NCI-H1048 (cell line): ENCODE measurements around the gene CACHD1.

Source experiments
- DNase-seq: peaks from one replicate; lab custom pipeline; 2025; lab: John Stamatoyannopoulos, UW

CACHD1 gene

DNA sequence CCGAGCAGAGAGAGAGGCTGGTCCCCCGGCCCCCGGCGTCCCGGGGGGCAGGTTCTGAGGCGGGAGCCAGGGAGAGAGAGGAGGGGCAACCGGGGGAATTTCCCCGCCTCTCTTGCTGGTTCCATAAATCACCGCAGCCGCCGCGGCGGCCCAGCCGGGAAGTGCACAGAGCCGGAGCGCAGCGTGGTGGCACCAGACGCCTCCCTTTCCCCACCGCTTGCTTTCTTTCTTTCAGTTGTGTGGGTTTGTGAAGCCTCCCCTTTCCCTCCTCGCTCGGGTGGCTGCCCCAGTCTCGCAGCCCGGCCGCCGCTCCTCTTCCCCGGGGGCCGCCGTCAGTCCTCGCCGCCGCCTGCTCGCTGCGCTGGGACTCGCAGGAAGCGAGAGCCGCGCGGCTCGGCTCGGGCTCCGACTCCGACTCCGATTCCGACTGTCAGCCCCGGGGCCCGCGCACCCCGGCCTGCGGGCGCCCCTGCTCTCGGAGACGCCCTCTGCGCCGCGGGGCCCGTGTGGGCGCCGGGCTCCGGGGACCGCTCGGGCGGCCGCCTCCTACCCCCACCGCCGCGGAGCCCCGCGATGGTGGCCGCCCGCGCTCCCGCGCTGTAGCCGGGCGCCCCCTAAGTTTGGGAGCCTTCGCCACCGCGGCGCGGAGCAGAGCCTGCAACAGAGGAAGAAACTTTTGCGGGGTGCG lies at the start of gene CACHD1:
Gene CACHD1, plus strand, starts transcription at position 153 of the 688 bp plus-strand sequence. CDS start 616 bp downstream, outside the sequence.
- DNase-seq: peak; percentile 47

DNA sequence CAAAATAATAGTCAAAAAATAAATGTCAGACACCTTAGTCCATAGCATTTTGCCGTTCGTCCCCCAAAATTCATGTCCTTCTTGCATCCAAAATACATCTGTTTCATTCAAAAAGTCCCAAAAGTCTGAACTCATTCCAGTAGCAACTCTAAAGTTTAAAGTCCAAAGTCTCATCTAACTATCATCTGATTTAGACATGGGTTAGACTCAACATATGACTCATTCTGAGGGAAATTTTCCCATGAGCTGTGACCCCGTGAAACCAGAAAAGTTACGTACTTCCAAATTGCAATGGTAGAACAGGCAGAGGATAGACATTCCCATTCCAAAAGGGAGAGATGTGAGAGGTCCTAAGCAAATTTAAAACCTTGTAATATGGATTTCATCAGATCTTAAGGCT lies 48.6 kb upstream of the CACHD1 start:
- DNase-seq: no peak

DNA sequence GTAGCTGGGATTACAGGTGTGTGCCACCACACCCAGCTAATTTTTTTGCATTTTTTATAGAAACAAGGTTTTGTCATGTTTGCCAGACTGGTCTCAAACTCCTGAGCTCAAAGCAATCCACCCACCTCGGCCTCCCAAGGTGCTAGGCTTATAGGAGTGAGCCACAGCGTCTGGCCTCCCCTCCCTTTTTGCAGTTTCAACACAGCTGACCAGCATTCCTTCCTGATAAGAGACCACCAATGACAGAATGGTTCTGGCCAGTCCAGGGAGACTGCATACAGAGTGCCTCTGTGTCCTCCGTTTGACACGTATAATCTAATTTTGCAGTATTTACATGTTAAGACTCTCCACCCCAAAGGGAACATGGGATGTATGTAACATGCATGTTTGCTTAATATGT lies 46.4 kb upstream of the CACHD1 start:
- DNase-seq: no peak

DNA sequence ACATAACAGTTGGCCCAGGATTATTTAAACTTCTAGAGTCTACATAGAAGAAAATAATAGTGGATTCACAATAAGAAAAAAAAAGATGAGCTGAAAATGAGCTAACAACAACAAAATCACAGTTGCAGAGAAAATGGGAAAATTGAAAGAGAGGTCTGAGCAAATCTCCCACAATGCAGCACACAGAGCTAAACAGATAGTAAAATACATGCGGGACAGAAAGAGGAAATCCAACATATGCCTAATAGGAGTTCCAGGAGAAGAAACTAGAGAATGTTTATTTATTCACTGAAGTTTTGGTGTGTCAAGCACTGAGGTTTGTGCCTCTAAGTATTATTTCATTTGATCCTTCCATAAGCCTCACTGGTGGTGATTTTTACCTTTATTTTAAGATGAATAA lies 45.5 kb upstream of the CACHD1 start:
- no peak for DNase-seq

DNA sequence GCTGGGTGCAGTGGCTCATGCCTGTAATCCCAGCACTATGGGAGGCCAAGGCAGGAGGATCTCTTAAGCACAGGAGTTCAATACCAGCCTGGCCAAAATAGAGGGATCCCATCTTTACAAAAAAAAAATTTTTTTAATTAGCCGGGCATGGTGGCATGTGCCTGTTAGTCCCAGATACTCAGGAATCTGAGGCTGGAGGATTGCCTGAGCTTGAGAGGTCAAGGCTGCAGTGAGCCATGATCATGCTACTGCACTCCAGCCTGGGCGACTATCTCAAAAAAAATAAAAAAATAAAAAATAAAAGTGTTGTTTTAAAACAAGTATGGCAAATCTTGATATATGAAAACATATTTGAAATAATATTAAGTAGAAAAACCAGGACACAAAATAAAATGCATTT lies 44.4 kb upstream of the CACHD1 start:
- no peak for DNase-seq

DNA sequence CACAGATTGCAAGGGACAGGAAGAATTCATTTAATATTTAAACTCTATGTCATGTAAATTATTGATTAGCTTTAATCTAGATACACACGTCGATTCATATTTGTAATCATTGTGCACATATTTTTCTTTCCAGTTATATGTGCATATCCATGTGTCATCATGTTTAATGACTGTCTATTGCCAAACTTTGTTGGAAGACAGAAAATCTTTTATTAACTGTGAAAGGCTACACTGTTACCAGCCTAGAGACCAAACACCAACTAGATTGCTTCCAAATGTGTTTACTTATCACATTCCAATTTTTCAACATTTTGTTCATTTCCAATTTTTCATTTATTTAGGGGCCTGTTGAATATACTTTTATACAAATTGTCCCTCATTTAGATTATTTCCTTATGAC lies 43.2 kb upstream of the CACHD1 start:
- DNase-seq: no peak

DNA sequence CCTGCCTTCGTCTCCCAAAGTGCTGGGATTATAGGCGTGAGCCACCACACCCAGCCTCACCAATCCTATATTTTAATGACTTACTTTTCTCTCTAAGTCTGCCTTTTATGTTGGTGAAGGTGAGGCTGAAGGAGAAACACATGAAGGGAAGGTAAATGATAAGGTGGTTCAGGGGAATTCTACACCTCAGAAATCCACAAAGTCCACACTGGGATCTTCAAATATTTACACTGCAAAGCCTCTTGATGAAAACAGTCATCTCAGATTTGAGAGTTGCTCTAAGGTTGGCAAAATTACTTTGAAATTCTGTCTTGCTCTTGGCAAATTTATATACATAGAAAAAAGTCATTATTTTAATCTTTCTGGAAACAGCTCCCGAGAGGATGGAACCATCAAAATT lies 42.0 kb upstream of the CACHD1 start:
- no peak for DNase-seq

DNA sequence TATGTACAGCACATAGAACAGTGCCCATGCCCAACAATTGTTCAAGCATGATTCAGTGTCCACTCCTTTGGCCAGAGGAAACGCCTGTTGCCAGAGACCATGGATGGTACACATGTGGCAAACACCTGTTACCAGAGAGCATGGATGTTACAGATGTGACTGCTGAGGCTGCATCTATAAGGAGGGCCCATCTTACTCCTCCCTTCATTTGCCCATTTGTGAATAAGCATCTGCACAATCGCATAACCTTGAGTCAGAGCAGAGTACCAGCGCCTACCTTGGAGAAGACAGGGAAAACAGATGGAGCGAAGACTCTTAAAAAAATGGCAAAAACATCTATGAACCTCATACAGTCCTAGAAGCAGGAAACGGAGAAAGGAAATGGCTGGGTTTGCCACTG lies 36.6 kb upstream of the CACHD1 start:
- no peak for DNase-seq

DNA sequence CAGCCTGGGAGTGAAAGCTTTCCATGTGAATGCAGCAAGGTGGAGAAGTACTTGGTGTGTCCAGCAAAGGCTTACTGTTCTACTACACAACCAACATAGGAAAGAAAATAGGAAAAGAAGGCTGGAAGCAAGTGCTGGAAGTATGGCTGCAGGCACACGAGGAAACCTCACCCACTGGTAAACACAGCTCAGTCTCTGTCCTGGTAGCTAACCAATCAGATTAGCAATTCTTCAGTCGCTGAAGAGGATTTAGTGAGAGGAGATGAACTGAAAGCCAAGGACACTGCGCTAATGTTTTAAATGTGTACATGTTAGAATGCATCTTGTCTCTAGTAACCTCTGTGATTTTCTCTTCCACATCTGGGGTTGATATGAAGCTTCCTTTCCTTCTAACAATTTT lies 36.2 kb upstream of the CACHD1 start:
- DNase-seq: no peak

DNA sequence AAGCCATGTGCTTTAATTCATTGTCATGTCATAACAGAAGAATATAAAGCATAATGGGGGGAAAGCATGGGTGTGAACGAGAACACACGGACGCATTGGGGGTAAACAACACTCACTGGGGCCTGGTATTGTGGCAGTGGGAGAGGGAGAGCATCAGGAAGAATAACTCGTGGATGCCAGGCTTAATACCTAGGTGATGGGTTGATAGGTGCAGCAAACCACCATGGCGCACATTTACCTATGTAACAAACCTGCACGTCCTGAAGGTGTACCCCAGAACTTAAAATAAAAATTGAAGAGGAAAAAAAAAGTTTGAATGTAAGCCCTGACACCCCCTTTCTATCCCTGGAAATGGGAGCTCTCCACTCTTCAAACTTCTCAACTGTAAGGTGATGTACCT lies 34.9 kb upstream of the CACHD1 start:
- no peak for DNase-seq

DNA sequence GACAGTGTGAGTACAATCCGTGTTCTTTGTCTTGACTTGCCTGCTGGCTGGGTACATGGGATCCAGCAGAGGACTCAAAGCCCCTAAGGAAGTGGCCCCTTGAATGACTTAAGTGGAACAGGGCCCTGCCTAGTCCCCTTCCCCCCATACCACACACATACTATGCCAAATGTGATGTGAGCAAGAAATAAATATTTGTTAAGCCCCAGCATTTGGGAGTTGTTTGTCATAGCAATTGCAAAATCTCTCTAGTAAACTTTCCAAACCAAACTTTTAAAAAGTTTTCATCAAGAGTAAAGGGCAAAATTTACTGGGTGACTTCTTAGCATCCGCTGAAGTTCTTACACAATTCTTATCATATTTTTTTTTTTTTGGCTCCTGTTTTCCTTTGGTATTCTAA lies 32.5 kb upstream of the CACHD1 start:
- DNase-seq: no peak

DNA sequence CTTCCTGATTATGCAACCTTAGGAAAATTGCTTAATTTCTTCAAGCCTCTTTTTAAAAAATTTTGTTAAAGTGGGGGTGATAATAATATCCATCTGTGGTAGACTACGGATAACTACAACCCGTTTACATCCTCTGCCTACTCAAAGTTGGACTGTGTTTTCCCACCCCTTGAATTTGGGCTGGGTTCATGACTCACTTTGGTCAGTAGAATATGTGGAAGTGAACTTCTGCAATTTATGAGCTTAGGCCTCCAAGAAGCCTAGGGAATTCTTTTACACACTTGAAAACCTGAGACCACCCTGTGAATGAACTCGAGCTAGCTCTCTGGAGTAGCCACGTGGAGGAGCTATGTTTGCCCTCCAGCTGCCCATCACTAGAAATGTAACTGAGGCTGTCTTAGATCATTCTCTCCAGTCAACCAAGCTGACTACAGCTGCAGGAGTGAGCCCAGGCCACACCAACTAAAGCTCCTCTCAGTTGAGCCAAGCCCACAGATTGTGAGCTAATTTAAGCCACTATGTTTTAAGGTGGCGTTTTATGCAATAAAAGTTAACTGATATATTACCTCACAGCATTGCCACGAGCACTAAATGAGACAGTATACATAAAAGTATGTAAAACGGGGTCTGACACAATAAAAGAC lies 29.6 kb upstream of the CACHD1 start:
- no peak for DNase-seq

DNA sequence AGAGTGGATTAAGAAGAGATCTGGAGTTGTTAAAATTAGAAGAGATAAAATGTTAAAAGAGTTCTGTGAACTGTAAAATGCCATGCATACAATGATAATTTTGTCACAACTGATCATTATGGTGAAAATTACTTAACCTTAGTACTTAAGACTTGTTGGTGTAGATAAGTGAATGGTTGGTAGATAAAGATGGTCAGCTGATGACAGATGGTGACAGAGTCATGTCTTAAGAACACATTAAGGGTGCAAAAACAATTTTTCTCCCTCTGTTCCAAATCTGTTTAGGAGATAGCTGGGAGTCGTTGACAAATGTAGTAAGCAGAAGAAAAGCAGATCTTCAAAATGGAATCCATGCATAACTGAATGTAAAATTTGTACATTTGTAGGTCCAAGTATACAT lies 18.5 kb upstream of the CACHD1 start:
- DNase-seq: no peak

DNA sequence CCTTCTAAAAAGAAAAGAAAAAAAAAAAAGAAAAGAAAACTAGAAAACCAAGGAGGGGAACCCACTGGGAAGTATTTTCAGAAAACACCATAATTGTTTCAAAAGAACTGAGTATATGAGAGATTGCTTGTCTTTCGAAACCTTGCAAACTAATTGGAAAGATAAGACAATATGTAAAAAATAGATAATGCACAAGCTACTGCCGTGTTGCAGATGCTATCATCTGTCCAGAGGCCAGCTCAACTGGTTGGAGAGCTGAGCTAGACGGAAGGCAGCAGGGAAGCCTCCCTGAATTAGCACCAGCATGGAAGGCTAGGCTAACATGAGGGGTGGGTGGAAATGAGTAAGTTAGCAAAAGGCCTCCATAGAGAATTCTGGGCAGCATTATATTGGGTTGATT lies 16.2 kb upstream of the CACHD1 start:
- no peak for DNase-seq

DNA sequence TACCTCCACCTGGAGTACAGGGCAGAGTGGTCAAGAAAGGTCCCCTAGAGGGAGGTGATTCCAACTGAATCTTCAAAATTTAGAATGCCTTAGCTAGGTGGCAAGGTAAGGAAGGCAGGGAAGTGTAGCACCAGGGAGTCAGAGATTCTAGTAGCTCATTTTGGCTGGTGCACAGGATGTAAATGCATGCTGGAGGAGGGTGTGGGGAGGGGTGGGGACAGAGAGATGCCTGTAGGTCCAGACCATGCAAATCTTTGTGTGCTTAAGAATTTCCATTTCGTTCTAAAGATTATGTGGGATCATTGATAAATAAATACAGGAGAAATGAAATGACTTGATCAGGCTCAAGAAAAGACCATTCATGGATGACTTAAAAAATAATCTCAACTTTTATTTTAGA lies 11.0 kb upstream of the CACHD1 start:
- DNase-seq: no peak

DNA sequence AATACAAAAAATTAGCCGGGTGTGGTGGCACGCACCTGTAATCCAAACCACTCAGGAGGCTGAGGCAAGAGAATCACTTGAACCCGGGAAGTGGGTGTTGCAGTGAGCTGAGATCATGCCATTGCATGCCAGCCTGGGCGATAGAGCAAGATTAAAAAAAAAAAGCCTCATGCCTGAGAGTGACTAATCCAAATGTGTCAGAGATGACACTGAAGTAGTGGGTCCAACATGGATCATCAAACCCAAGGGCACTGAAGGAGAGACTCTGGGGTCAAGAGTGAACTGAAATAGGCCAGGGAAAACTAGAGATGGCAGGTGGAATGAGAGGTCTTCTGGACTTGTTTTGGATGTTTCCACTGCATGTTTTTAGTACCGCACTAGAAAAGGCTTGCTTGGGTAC lies 10.2 kb upstream of the CACHD1 start:
- no peak for DNase-seq

DNA sequence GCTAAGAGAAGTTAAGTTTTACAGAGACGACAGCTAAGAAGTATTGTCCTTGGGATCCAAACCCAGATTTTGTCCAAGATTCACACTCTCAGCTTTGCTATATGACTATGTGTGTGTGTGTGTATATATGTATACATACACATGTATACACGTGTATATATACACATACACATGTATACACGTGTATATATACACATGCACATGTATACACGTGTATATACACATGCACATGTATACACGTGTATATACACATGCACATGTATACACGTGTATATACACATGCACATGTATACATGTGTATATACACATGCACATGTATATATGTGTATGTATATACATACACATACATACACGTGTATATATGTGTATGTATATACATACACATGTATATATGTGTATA lies 3.9 kb upstream of the CACHD1 start:
- no peak for DNase-seq

DNA sequence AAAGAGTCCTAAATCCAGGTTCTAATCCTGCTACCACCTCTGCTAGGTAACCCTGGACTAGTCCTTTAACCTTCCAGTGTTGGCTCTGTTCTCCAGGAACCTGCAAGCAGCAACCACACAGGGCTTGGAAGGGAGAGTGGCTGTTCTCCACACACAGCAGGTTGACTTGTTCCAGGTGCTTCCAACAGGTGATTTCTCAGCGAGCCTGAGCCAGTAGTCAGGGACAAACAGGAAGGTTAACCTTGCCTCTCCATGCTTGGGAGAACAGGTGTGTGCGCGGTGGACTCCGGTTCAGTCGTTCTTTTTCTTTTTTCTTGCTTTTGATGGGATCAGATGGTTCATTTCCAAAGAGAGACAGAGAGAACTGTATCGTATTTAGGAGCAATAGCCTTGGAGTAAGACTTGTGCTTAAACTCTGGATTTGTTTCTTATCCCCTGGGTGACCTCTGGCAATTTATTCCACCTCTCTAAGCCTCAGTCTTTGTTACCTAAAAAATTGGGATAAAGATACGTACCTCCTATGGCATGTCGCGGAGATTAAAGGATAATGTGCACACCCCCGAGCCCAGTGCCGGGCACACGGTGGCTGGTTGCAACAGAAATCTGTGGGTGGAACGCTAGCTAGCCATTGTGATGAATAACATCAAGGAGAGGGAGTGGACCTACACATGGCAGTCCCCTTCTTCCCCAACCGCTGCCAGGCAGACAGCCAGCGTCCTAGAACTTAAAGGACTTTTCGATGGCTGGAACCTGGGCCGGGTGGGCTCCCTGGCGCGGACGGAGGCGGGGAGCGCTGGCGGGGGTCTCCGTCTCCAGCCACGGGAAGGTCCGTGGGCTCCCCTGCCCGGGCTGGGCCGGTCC lies 583 bp upstream of the CACHD1 start:
- no peak for DNase-seq

DNA sequence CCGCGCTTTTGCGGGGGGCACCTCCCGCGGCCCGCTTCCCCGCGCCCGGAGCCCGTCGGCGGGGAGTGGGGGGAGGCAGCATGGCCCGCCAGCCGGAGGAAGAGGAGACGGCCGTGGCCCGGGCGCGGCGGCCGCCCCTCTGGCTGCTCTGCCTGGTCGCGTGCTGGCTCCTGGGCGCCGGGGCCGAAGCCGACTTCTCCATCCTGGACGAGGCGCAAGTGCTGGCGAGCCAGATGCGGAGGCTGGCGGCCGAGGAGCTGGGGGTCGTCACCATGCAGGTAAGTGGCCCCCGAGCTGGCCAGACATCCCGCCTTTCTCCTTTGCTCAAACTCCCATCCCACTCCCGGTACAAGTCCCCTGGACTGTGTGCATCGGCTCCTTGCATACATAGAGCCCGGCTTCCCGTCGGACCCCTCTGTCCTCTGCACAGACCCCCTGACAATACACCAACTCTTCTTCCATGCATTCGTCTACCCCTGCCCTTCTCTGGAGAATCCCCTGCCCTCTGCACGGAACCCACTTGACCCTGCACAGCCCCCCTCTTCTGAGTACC lies 812 bp downstream of the CACHD1 start:
- DNase-seq: no peak

DNA sequence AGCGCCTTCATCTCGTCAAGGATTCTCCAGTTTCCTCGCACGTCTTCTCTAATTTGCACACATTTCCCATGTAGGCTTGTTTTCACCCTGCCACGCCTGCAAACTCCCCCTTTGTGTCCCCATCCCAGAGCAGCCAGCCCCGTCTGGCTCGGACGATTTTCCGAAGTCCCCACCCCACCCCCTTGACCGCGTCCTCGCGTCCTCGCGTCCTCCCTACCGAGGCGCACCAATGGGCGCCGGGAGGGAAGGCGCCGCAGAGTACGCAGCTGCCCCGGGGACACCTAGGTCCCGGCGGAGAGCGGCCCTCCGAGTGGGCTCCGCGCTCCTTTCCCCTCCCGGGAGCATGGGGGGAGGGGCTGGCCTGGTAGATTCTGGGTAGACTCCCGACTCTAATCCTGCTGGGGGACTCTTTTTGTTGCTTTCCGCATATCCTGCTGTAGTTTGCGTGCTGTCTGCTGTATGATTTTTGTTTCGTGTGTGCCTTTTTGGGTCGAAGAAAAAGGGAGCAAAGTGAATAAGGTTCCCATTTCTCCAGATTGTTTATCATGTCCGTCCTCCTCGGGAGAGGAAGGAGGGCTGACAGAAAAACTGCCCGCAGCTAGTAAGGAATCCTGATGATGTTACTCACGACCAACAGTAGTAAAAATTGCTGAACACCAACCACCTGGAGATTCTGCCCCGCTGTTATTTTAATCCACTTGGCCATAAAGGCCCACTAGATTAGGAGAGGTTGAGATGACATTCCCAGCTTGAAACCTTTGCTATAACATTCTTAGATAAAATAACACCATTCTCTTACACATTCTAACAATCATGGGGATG lies 1.5 kb downstream of the CACHD1 start:
- no peak for DNase-seq

DNA sequence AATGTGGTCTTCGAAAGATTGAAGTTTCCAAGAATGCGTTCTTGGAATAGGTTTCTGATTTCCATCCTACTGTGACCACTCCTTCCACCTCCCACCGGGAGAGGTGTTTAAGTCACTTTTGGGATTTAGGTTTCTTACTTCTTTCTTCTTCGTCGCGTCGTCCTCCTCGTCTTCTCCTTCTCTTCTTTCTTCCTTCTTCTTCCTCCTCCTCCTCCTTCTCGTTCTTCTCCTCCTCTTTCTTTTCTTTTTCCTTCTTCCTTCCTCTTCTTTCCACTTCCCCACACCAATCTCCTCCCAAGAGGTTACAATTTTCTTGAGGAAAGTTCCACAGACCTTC lies 2.1 kb downstream of the CACHD1 start:
- no peak for DNase-seq

DNA sequence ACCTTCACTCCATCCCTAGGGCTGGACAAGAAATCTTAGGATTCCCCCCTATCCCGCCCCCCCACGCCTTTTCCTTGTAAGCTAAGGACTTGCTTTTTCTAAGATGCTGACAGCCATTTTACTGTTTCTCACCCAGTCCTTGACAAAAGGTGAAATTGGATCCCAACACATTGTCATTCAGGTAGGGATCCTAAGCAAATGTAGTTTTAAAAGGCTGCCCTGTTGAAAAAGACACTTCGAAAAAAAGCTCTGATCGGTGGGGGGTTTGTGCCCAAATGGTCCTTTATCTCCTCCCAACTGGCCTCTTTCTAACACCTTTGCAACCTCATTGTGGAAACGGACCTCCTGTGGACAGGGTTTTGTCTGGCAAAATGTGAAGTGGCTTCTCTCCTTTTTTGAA lies 2.9 kb downstream of the CACHD1 start:
- DNase-seq: no peak
